ENCODE measurements around the gene GRAP2. TPM values are rescaled to one million over a fixed set of nuclear protein-coding genes. Genes with fewer than 3 reads are reported as not detected.

GRAP2 gene
- total and polyA plus RNA-seq, 2 experiments from 2014 or later = 0.42 TPM; not detected in 1

- no peak overlapping the region for H3K4me3 Mint-ChIP-seq
- peaks cover 14% of the 10 kb centered on the region for H3K27me3 Mint-ChIP-seq (ENCODE audit: insufficient read depth, low read depth, poor library complexity)
- peaks cover 40% of the 10 kb centered on the region for H3K4me1 Mint-ChIP-seq
- H3K4me2 ChIP-seq = no peak overlapping the region
- peaks cover 4% of the 10 kb centered on the region; the same call in 1 of the 2 replicates for H3K9me2 ChIP-seq (ENCODE audit: insufficient read depth)
- H2AFZ ChIP-seq = no peak overlapping the region
- H3K4me3 ChIP-seq = no peak overlapping the region
- H3K27ac Mint-ChIP-seq = no peak overlapping the region
- TF ChIP-seq, protein P1, sequence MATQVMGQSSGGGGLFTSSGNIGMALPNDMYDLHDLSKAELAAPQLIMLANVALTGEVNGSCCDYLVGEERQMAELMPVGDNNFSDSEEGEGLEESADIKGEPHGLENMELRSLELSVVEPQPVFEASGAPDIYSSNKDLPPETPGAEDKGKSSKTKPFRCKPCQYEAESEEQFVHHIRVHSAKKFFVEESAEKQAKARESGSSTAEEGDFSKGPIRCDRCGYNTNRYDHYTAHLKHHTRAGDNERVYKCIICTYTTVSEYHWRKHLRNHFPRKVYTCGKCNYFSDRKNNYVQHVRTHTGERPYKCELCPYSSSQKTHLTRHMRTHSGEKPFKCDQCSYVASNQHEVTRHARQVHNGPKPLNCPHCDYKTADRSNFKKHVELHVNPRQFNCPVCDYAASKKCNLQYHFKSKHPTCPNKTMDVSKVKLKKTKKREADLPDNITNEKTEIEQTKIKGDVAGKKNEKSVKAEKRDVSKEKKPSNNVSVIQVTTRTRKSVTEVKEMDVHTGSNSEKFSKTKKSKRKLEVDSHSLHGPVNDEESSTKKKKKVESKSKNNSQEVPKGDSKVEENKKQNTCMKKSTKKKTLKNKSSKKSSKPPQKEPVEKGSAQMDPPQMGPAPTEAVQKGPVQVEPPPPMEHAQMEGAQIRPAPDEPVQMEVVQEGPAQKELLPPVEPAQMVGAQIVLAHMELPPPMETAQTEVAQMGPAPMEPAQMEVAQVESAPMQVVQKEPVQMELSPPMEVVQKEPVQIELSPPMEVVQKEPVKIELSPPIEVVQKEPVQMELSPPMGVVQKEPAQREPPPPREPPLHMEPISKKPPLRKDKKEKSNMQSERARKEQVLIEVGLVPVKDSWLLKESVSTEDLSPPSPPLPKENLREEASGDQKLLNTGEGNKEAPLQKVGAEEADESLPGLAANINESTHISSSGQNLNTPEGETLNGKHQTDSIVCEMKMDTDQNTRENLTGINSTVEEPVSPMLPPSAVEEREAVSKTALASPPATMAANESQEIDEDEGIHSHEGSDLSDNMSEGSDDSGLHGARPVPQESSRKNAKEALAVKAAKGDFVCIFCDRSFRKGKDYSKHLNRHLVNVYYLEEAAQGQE (IDR thresholded peaks at IDR 0.05; ENCODE audit: unreplicated experiment) = no peak
- no peak for TF ChIP-seq POLR2AphosphoS5 (IDR thresholded peaks at IDR 0.05; ENCODE audit: low read depth)
- TF ChIP-seq ETS1 (IDR thresholded peaks at IDR 0.05) = no peak
- TF ChIP-seq NANOG (IDR thresholded peaks at IDR 0.05; ENCODE audit: borderline replicate concordance) = no peak
- no peak for TF ChIP-seq CTCF (conservative IDR thresholded peaks at IDR 0.05; ENCODE audit: low read depth in 2 of 2)
- TF ChIP-seq ZNF331 (CRISPR knock-in tag; IDR thresholded peaks at IDR 0.05; ENCODE audit: low read depth) = no peak
- no peak for TF ChIP-seq ZNF114 (CRISPR knock-in tag; IDR thresholded peaks at IDR 0.05)
- TF ChIP-seq JUNB (IDR thresholded peaks at IDR 0.05; ENCODE audit: unreplicated experiment) = no peak
- no peak for TF ChIP-seq EZH2 (IDR thresholded peaks at IDR 0.05; ENCODE audit: low read depth, unreplicated experiment)
- TF ChIP-seq ZNF462 (CRISPR knock-in tag; IDR thresholded peaks at IDR 0.05) = no peak
- no peak for TF ChIP-seq CREB1 (CRISPR knock-in tag; IDR thresholded peaks at IDR 0.05; ENCODE audit: low read depth)
- TF ChIP-seq EZH2phosphoT487 (IDR thresholded peaks at IDR 0.05; ENCODE audit: unreplicated experiment) = no peak
- TF ChIP-seq STAT1 (IDR thresholded peaks at IDR 0.05; ENCODE audit: unreplicated experiment) = no peak
- H3K36me3 ChIP-seq (ENCODE audit: insufficient read depth) = no peaks in the 10 kb centered on the region
- H4K20me1 ChIP-seq (replicated peaks; ENCODE audit: insufficient read depth) = no peaks in the 10 kb centered on the region
- peaks cover 4% of the 10 kb centered on the region; the same call in 1 of the 2 replicates for H3K4me1 ChIP-seq (ENCODE audit: insufficient read depth)
- no peaks in the 10 kb centered on the region for H3K79me2 ChIP-seq (replicated peaks; ENCODE audit: insufficient read depth)
- no peaks in the 10 kb centered on the region for H3K27me3 ChIP-seq (ENCODE audit: insufficient read depth)
- no peaks in the 10 kb centered on the region for H3F3A ChIP-seq (replicated peaks; ENCODE audit: low read depth)
- H3K36me3 Mint-ChIP-seq (ENCODE audit: low read depth) = no peaks in the 10 kb centered on the region; the same call in 2 of the 3 replicates
- no peak for DNase-seq (ENCODE audit: low spot score)
- ATAC-seq = no peak
- H3K27ac ChIP-seq (ENCODE audit: low read depth) = no peak overlapping the region
- peaks cover 3% of the 10 kb centered on the region; the same call in 1 of the 3 replicates for H3K9me3 Mint-ChIP-seq
Measured at GRCh38 chr22:39954584-39955055, 53.7 kb downstream of the GRAP2 start.
